Stimulated activated CD8-positive, alpha-beta memory T cell treated with anti-CD3 and anti-CD28 coated beads, Interleukin-15, amount 100 ng/mL, for 1 hour (primary cell): Measurements from ENCODE around the gene WDR76.

Experiments
- DNase-seq: peaks from one replicate; pipeline ENCODE4 v3.0.0-alpha.2; 2020; ENCODE audit warnings: low read depth

Gene WDR76

DNA sequence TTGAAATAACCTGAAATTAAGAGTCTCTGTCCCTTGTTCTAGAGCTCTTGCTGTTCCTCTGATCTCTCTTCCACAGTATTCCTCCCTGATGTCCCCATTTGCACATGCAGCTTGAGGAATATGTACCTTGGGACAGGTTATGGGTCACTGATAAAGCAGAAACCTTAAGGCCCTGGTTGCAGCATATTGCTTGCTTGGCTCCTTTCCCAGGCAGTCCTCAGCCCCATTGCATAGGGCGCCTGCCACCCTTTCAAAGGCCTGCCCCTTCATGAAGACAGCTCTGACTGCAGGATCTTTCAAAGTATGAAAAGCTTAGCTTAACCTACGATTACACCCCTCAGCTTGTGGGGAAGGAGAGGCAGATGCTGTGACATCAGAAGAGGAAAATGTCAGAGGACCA is 51.6 kb downstream of the WDR76 start:
- no peak for DNase-seq

DNA sequence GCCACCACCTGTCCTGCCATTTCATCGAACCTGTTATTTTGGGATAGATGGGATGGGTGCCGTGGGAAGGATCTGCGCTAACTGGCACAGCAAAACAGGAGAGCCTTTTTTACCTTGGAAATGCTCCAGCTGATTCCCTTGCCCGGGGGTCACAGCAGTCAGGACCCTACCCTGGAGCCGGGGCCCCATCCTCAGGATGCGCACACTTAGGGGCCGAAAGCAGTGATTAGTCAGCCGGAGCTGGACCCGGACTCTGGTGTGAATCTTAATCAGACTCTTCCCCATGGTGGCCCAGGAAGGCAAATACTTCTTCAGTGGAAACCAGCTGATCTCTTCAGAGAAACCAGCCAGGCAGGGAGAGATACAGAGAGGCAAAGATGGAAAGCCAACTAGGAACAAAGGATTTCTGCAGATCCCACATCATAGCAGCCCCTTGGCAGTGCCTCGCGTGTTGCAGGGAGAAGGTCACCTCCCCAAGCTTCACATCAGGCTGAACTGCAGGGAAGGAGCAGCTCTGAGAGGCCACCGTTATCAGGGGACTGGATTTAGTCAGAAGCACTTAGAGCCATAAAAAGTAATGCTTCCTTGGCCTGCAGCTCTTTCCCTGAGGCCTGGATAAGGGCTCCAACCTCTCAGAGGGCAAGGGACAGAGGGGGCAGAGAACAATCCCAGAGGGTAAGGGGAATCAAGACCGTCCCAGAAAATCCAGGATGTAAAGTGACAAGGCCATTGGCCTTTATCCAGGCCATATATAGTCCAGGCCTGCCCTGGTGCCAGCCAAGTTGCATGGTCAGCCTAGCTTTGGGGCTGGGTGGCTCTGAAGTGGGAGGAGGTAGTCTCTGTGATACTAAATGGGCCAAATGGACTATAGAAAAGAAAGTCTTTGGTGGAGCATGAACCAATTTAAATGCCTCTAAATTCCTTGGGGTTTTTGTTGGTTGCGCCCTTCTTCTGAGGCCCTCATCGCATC is 52.9 kb downstream of the WDR76 start:
- DNase-seq, result no peak

DNA sequence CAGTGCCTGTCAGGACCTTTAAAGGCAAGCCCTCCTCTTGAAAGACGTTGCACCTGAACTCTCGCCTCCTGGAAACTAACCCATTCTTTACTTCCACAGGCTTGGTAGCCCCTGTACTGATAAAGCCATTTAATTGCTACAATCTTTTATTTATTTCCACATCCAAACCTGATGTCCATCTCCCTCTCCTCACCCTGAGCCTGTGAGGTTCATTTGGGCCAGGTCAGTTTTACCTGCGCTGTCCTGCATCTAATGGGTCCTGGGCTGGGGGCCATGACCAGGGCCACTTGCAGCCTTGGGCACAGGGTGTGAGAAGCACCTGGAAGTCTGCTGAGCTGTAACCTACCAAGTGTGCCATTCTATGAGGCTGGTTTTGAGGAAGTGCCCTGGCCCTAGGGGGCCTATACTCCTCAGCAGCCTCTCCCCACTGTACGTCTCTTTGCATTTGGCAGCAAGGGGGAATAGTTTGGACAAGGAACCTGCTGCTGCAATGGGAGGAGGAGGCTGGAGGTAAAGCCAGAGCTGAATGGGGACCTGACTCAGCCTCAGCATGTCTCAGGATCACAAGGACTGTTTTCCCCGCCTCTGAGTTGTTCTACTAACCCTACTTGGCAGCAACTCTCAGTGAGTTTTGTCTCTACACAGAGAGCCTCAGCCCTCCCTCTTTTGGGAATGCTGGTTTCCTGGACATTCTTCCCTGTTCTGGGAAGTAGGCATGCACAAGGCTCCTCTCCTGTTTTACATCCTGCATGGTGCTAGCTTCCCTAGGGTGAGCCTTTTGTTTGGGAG is 53.8 kb downstream of the WDR76 start:
- DNase-seq, result no peak

DNA sequence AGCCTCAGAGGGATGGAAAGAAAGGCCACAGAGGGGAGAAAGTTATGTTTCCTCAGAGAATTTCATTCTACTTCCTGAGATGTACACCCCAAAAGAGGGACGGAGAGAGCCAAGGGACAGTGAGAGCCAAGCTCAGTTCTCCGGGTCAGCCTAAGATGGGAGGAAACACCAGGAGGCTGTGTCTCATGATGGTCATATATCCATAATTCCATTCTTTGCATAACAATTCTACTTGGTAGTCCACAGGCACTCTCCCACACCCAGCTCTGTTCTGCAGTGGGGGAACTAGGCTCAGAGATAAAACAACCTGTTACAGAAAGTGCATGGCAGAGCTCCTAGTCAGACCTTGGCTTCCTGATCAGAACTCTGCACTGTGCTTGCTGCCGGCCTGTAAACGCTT is 54.4 kb downstream of the WDR76 start:
- DNase-seq, result no peak

DNA sequence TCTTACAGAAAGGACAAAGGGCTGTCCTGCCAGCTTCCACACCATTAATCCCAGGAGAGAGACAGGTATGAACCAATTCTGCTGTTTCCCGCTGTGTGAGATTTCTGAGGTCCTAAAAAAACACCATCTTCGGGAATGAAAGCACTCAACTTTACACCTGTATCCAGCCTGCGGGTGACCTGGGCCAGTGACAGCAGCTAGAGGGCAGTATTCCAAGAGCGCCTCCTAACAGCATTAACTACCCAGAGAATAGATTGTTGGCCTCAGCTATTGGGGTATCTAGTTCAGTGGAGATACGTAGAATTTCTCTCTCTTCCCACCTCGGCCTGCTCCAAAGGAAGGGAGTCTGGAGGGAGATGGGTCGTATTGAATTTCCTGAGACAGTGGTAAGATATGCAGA is 55.1 kb downstream of the WDR76 start:
- no peak for DNase-seq

DNA sequence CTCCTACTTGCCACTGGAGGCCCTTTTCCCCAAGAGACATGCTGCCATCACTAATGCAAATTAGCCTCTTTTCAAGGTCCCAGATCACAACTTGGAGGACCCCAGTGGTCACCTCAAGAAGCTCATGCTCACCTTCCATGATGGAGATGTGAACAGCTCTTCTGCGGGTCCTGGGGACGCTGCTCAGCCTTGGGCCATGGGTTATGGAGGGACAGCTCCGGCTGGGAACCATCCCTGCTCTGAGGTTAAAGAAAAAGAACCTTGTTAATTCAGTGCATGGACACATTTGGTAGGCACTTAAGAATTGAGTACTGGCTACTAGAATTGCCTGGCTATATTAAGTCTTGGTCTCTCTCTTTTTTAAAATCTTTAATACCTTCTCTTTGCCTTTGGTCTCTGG is 56.8 kb downstream of the WDR76 start:
- DNase-seq, result no peak

GRCh38 chr15:43886558-43886957 is 59.8 kb downstream of the WDR76 start:
- no peak for DNase-seq

- no peak for DNase-seq
These were observed 61.1 kb downstream of the WDR76 start for GRCh38 chr15:43887901-43888300.

DNA sequence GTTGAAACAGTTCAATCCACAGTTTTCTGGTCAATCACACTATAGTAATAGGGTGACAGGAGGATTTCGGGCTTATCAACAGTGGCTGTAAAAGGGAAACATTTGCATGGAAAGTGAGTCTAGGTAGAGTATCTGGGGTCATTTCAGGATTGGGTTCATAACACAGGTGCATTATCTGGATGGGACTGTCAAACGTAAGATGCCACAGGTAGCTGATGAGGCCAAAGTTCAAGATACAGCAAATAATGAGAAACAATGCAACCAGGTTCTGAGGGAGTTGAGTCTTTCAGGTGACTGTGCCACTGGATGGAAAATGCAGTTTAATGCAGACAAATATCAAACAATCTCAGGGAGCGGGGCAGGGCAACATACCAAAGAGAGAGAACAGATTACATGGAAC is 62.2 kb downstream of the WDR76 start:
- DNase-seq, result no peak

DNA sequence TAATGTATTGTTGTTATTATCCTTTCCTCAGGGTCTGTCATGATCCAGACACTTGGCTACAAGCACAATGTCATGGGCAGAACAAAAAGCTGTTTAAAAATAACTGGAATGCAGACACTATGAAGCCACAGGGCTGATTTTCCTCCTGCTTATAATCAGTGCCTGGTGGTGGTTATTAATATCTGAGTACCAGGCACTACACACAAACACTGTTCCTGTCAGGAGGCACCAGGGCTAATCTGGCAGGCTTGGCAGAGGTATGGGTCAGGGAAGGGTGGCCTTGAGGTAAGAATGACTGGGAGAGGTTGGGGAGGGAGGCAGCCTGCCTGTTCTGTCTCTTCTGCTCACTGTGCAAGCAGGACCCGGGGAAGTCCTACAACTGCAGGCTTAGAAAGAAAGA is 67.2 kb downstream of the WDR76 start:
- no peak for DNase-seq

- DNase-seq, result no peak
These were observed 68.8 kb downstream of the WDR76 start for GRCh38 chr15:43895586-43895985.

- DNase-seq, result no peak
These were observed 69.7 kb downstream of the WDR76 start for GRCh38 chr15:43896543-43896942.

DNA sequence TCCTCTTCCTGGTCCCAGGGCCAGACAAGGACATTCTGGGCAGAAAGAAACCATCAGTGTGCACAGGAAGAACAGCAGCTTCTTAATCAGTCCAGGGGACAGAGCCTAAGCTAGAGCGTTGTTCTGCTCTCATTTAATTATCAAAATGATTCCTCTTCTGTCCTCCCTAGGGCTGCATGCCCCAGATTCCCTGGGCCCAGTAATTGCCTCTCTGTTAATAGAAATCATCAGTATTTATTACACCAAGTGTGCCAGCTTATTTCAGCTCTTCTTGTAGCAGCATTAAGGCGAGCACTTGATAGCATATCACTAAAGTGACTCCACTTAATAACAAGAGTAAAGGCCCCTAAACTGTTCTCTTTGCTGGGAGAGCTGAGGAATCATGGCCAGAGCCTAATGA is 72.1 kb downstream of the WDR76 start:
- no peak for DNase-seq

DNA sequence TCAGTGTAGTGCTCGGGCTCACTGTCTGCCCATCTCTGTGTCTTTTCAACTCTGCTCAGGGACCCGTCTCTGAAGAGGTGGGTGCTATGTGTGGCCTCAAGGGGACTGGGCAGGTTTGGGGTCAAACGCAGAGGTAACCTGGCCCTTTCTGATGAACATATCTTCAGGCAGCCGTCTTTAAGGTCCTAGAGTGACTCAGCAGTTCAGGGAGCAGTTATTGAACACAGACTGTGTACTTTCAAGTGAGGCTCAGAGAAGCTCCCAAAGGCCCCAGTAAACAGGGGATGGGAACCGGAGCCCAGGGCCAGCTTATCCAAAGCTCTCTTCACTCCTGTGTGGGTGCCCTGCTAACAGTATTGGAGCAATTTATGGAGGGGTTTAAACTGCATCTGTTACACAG is 73.1 kb downstream of the WDR76 start:
- DNase-seq, result no peak

DNA sequence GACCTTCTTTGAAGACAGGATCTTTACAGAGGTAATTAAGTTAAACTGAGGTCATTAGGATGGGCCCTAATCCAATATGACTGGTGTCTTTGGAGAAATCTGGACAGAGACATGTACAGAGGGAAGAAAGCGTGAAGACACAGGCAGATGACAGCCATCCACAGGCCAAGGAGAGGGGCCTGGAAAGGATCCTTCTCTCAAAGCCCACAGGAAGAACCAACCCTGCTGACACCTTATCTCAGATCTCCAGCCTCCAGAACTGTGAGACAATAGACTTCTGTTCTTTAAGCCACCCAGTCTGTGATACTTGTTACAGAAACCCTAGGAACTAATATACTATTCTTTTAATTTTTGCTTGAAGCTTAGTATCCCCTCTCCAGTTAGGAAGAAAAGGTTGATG is 74.2 kb downstream of the WDR76 start:
- no peak for DNase-seq

DNA sequence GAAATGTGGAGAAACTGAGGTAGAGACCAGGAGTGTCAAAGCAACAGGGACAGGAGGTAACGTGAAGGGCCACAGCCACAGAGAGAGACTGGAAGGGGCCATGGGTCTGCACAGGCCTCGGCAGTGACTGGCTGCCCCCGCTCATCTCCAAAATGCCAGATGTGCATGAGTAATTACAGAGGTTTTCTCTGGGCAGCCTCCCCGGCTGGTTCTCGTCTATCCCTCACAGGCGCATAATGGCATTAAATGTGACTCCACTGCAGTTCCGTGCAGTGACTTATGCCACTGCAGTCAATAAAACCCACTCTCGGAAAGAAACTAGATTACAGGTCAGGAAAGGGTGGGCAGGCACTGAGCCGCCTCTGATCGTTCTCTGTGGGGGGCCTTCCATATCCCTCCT is 74.7 kb downstream of the WDR76 start:
- no peak for DNase-seq

GRCh38 chr15:43903864-43904290 is 77.1 kb downstream of the WDR76 start:
- DNase-seq, result peak; percentile 16

DNA sequence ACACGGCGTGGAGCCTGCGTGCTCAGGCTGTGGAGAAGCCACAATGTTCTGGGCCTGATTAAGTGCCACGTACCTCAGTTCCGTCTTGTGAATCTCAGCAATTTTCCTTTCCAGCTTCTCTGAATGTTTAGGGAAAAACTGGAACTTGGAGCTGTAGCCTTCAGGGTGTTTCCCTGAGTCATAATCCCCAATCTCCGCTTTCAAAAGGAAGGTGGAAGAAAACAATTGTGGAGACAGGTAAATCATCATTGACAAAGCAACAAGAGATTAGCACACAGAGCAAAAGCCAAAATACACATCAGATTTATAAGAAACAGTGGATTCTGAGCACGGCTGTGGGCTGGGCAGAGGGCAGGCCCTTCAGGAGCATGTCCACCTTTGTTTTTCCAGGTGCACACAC is 79.0 kb downstream of the WDR76 start:
- DNase-seq, result no peak

GRCh38 chr15:43908516-43909050 is 81.8 kb downstream of the WDR76 start:
- DNase-seq, result no peak

DNA sequence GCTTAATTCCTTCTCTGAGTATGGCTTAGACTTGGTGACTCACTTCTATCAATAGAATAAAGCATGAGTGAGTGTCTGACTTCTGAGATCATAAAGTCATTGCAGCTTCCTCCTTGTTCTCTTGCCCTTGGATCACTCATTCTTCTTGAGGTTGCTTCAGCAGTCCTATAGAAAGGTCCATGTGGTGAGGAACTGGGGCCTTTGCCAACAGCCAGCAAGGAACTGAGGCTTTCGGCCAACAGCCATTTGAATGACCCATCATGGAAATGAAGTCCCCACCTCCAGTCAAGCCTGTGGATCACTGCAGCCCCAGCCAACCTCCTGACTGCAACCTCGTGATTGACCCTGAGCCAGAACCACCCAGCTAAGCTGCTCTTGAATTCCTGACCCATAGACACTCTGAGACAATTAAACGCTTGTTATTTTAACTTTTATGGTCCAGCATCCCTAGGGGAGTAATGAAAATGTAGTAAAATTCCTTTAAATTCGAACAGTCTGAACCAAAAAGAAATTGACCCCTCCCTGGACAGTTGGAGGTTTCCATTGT is 84.5 kb downstream of the WDR76 start:
- DNase-seq, result no peak

DNA sequence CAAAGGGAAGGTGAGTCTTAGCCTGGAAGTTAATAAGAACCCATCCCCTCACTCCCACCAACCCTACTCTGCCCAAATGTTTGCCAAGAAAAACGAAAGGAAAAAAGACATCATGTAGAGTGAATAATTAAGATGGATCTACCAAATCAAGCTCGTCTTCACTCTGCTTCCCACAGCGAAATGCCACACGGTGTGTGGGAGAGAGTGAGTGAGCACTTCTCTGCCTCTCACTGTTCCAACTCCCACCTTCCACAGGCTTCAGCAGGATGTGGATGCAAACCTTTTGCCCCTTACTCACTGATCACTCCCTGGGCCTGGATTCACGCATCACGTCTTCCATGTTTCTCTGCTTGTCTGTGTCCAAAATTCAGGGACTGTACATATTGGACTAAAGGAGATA is 85.4 kb downstream of the WDR76 start:
- no peak for DNase-seq

DNA sequence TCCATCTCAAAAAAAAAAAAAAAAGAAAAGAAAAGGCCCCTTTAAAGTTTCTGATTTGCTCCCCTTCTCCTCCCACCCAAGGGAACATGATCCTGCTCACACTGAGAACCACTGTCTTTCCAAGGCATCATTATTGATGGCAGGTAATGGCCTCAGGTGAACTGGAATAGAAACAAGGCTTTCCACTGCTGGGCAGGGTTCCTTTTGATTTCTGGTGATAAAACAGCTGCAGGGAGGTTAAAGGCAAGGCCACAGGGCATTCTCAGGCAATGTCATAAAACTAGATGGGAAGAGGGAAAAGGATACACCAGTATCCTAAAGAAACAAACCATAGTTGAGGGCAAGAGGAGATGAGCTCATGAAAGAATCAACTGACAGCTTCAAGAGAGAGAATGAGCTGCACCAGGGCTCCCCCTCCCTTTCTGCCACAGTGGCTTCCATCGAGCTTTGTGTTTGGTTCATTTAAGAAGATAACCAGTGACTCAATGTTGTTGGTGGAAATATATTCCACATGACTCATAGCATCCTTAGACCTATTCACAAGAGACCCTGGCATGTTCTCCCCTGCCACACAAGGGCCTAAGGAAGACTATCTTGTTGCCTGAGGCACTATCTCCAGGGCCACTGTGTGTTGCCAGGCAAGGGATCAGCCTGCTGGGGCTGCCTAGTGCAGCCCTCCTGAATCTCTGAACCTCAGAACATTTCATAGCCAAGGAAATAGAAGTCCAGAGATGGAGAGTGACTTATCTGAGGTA is 86.4 kb downstream of the WDR76 start:
- DNase-seq, result no peak
